ENCODE measurements around the gene PHF13.
A peak's percentile ranks its signal among the peaks of the same experiment; 100 is the strongest.

DNA sequence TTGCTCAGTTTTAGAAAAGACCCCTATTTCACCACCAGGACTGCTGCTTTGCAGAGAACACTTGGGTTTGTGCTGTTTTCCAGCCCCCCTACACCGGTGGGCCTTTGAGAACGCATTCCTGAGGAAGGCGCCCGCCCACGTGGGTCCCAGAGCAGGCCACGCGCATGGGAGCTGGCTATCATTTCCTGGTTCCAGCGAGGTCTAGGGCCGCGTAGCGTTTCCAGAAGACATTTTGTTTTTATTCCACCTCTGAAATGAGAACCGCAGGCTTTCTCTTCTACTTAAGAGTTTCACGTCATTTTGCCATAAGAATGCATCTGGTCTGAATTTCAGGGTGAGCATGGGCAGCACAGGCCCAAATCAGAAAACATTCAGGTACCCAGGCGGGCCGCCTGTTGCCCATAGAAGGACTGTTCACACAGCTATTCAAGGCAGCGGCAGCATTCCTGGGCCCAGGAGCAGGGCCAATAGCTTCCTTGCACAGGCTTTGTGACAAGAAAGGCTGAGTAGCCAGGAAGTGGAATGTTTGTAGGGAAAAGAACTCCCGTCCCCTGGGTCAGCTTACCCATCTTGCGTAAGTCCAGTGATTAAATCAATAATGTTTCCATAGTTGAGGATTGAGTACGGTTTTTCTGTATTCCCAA, 9.5 kb upstream of the PHF13 start:
- TF ChIP-seq, protein P1, sequence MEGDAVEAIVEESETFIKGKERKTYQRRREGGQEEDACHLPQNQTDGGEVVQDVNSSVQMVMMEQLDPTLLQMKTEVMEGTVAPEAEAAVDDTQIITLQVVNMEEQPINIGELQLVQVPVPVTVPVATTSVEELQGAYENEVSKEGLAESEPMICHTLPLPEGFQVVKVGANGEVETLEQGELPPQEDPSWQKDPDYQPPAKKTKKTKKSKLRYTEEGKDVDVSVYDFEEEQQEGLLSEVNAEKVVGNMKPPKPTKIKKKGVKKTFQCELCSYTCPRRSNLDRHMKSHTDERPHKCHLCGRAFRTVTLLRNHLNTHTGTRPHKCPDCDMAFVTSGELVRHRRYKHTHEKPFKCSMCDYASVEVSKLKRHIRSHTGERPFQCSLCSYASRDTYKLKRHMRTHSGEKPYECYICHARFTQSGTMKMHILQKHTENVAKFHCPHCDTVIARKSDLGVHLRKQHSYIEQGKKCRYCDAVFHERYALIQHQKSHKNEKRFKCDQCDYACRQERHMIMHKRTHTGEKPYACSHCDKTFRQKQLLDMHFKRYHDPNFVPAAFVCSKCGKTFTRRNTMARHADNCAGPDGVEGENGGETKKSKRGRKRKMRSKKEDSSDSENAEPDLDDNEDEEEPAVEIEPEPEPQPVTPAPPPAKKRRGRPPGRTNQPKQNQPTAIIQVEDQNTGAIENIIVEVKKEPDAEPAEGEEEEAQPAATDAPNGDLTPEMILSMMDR (IDR thresholded peaks at IDR 0.05), result peak in 1 of 4 donors; percentile 7
- peak; percentile 90 for TF ChIP-seq POLR2A (IDR thresholded peaks at IDR 0.05)
